ENCODE measurements around the gene TMEM97.

DNA sequence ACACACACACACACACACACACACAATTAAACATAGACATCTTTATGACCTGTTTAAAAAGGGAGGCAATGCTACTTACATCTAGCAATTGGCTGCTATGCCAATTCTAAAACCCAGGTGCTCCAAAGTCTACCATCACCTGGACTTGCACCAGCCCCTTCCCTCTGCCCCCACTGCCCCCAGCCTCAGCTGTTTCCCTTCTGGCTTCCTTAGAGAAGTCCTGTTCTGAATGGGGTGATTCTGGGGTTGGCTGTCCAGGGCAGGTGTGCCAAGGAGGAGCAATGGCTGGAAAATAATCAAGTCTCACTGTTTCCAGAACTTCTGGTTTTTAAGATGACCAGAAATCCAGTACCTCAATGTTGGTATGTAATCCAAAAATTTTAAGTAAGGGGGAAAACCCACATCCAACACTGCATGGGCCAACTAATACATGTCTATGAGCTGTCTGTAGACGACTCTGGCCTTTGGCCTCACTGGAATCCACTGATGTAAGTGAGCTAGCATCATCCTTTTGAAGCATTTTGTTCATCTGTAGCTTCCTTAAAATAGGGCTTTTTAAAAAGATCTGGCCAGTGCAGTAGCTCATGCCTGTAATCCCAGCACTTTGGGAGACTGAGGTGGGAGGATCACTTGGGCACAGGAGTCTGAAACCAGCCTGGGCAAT is 14.2 kb downstream of the TMEM97 start:
- no peak for TF ChIP-seq POLR2A (IDR thresholded peaks at IDR 0.05; ENCODE audit: borderline replicate concordance, extremely low read depth, insufficient read depth, insufficient read length)
- no peak for TF ChIP-seq EZH2phosphoT487 (IDR thresholded peaks at IDR 0.05; ENCODE audit: borderline replicate concordance)
- TF ChIP-seq, protein P1, sequence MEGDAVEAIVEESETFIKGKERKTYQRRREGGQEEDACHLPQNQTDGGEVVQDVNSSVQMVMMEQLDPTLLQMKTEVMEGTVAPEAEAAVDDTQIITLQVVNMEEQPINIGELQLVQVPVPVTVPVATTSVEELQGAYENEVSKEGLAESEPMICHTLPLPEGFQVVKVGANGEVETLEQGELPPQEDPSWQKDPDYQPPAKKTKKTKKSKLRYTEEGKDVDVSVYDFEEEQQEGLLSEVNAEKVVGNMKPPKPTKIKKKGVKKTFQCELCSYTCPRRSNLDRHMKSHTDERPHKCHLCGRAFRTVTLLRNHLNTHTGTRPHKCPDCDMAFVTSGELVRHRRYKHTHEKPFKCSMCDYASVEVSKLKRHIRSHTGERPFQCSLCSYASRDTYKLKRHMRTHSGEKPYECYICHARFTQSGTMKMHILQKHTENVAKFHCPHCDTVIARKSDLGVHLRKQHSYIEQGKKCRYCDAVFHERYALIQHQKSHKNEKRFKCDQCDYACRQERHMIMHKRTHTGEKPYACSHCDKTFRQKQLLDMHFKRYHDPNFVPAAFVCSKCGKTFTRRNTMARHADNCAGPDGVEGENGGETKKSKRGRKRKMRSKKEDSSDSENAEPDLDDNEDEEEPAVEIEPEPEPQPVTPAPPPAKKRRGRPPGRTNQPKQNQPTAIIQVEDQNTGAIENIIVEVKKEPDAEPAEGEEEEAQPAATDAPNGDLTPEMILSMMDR (IDR thresholded peaks at IDR 0.05 in 2 of 3, conservative IDR thresholded peaks at IDR 0.05 in 1 of 3; ENCODE audit: borderline replicate concordance in 1 of 3, insufficient read depth in 1 of 3, low read depth in 2 of 3, low read length in 2 of 3): no peak
- TF ChIP-seq YY1 (IDR thresholded peaks at IDR 0.05; ENCODE audit: extremely low read depth, insufficient replicate concordance, low read depth, low read length): no peak
- no peak for TF ChIP-seq POLR2AphosphoS5 (IDR thresholded peaks at IDR 0.05; ENCODE audit: low read depth, low read length)
- no peak for TF ChIP-seq CEBPB (IDR thresholded peaks at IDR 0.05; ENCODE audit: low read depth)
- TF ChIP-seq SP1 (IDR thresholded peaks at IDR 0.05; ENCODE audit: low read depth): no peak
- TF ChIP-seq, protein P2, sequence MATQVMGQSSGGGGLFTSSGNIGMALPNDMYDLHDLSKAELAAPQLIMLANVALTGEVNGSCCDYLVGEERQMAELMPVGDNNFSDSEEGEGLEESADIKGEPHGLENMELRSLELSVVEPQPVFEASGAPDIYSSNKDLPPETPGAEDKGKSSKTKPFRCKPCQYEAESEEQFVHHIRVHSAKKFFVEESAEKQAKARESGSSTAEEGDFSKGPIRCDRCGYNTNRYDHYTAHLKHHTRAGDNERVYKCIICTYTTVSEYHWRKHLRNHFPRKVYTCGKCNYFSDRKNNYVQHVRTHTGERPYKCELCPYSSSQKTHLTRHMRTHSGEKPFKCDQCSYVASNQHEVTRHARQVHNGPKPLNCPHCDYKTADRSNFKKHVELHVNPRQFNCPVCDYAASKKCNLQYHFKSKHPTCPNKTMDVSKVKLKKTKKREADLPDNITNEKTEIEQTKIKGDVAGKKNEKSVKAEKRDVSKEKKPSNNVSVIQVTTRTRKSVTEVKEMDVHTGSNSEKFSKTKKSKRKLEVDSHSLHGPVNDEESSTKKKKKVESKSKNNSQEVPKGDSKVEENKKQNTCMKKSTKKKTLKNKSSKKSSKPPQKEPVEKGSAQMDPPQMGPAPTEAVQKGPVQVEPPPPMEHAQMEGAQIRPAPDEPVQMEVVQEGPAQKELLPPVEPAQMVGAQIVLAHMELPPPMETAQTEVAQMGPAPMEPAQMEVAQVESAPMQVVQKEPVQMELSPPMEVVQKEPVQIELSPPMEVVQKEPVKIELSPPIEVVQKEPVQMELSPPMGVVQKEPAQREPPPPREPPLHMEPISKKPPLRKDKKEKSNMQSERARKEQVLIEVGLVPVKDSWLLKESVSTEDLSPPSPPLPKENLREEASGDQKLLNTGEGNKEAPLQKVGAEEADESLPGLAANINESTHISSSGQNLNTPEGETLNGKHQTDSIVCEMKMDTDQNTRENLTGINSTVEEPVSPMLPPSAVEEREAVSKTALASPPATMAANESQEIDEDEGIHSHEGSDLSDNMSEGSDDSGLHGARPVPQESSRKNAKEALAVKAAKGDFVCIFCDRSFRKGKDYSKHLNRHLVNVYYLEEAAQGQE (IDR thresholded peaks at IDR 0.05; ENCODE audit: low read depth): no peak
- TF ChIP-seq JUND (IDR thresholded peaks at IDR 0.05): no peak
- no peak for TF ChIP-seq ZFX (IDR thresholded peaks at IDR 0.05)
- no peak for TF ChIP-seq EGR1 (IDR thresholded peaks at IDR 0.05; ENCODE audit: low read depth)
- TF ChIP-seq, protein P3, sequence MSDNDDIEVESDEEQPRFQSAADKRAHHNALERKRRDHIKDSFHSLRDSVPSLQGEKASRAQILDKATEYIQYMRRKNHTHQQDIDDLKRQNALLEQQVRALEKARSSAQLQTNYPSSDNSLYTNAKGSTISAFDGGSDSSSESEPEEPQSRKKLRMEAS (IDR thresholded peaks at IDR 0.05): no peak
- no peak for TF ChIP-seq SIN3A (IDR thresholded peaks at IDR 0.05; ENCODE audit: low read depth)
